NK-92 (cell line): ENCODE data around the gene CYP8B1.

ENCODE experiments used
- DNase-seq: peaks from one replicate; lab custom pipeline; 2025; ENCODE audit not compliant: unreplicated experiment; lab: John Stamatoyannopoulos, UW

CYP8B1 gene

GRCh38 chr3:42875325-42876151 lies at the start of gene CYP8B1:
Gene CYP8B1, minus strand, starts transcription at chr3:42875879. Its CDS starts 63 bp downstream, at chr3:42875816.
- DNase-seq, result no peak

- DNase-seq, result no peak
These were observed 47.9 kb upstream of the CYP8B1 start for GRCh38 chr3:42923606-42924005.

GRCh38 chr3:42914771-42915515 lies 39.3 kb upstream of the CYP8B1 start:
- no peak for DNase-seq

GRCh38 chr3:42911551-42911950 lies 35.9 kb upstream of the CYP8B1 start:
- no peak for DNase-seq

- no peak for DNase-seq
These were observed 33.0 kb upstream of the CYP8B1 start for GRCh38 chr3:42908675-42909074.

- no peak for DNase-seq
These were observed 31.1 kb upstream of the CYP8B1 start for GRCh38 chr3:42906848-42907183.

GRCh38 chr3:42906070-42906847 lies 30.6 kb upstream of the CYP8B1 start, which contains the start of gene ZNF662:
Gene ZNF662, plus strand, starts transcription at chr3:42906142. Its CDS starts 1,973 bp downstream, at chr3:42908115.
- DNase-seq, result no peak

GRCh38 chr3:42905740-42906069 lies 30.0 kb upstream of the CYP8B1 start:
- no peak for DNase-seq

GRCh38 chr3:42904076-42904475 lies 28.4 kb upstream of the CYP8B1 start:
- no peak for DNase-seq

- no peak for DNase-seq
These were observed 26.6 kb upstream of the CYP8B1 start for GRCh38 chr3:42902257-42902656.

- no peak for DNase-seq
These were observed 25.4 kb upstream of the CYP8B1 start for GRCh38 chr3:42901073-42901415.

- no peak for DNase-seq
These were observed 24.8 kb upstream of the CYP8B1 start for GRCh38 chr3:42900226-42901072.

- no peak for DNase-seq
These were observed 23.4 kb upstream of the CYP8B1 start for GRCh38 chr3:42898896-42899675.

GRCh38 chr3:42895580-42895868 lies 19.8 kb upstream of the CYP8B1 start:
- DNase-seq, result no peak

GRCh38 chr3:42894698-42895579 lies 19.3 kb upstream of the CYP8B1 start:
- DNase-seq, result no peak

GRCh38 chr3:42892807-42893206 lies 17.1 kb upstream of the CYP8B1 start:
- no peak for DNase-seq

- no peak for DNase-seq
These were observed 16.5 kb upstream of the CYP8B1 start for GRCh38 chr3:42892169-42892568.

- DNase-seq, result no peak
These were observed 15.4 kb upstream of the CYP8B1 start for GRCh38 chr3:42891042-42891441.

GRCh38 chr3:42887084-42887483 lies 11.4 kb upstream of the CYP8B1 start:
- no peak for DNase-seq
